Measurements from ENCODE around the gene ETV6.

- no peak for TF ChIP-seq CTCF (IDR thresholded peaks at IDR 0.05 in 2 of 3, conservative IDR thresholded peaks at IDR 0.05 in 1 of 3; ENCODE audit: borderline replicate concordance in 1 of 3, insufficient read depth in 1 of 3, low read depth in 2 of 3, low read length in 2 of 3)
- TF ChIP-seq POLR2A (IDR thresholded peaks at IDR 0.05; ENCODE audit: borderline replicate concordance, extremely low read depth, insufficient read depth, insufficient read length) = no peak
- no peak for TF ChIP-seq EGR1 (IDR thresholded peaks at IDR 0.05; ENCODE audit: low read depth)
- TF ChIP-seq YY1 (IDR thresholded peaks at IDR 0.05; ENCODE audit: extremely low read depth, insufficient replicate concordance, low read depth, low read length) = no peak
- TF ChIP-seq EZH2 (IDR thresholded peaks at IDR 0.05) = no peak
- TF ChIP-seq SRF (IDR thresholded peaks at IDR 0.05; ENCODE audit: low read depth) = no peak
- TF ChIP-seq REST (IDR thresholded peaks at IDR 0.05; ENCODE audit: low read depth) = no peak
Measured at GRCh38 chr12:11685316-11685715, 35.8 kb downstream of the ETV6 start.
